Hepatocyte (in vitro differentiated cells): ENCODE results near the gene KIF1B. TPM values are rescaled to one million over a fixed set of nuclear protein-coding genes. Genes with fewer than 3 reads are reported as not detected.

Experiments used
- DNase-seq: peaks from one replicate; pipeline ENCODE4 v3.0.0-alpha.2; 2016; ENCODE audit warnings: low spot score
- H2AFZ ChIP-seq: fragments of 200-600 bp; sonication (generic); 2 replicates; pipeline ENCODE4 v1.6.0; 2016; ENCODE audit warnings: antibody characterized with exemption, mild to moderate bottlenecking
- H3K27ac ChIP-seq: fragments of 200-600 bp; sonication (generic); 2 replicates; pipeline ENCODE4 v1.5.1; 2016; ENCODE audit warnings: mild to moderate bottlenecking
- H3K27me3 ChIP-seq: fragments of 200-600 bp; sonication (generic); 2 replicates; pipeline ENCODE4 v1.6.1; 2016
- H3K36me3 ChIP-seq: fragments of 200-600 bp; sonication (generic); replicated peaks from 2 replicates; pipeline ENCODE4 v1.5.1; 2016; ENCODE audit warnings: low read depth; ENCODE audit not compliant: insufficient read depth
- H3K4me1 ChIP-seq: fragments of 200-600 bp; sonication (generic); 2 replicates; pipeline ENCODE4 v1.5.1; 2016; ENCODE audit warnings: mild to moderate bottlenecking, moderate library complexity; ENCODE audit not compliant: insufficient read depth
- H3K4me2 ChIP-seq: fragments of 200-600 bp; sonication (generic); 2 replicates; pipeline ENCODE4 v1.6.0; 2016
- H3K4me3 ChIP-seq: fragments of 200-600 bp; sonication (generic); 2 replicates; pipeline ENCODE4 v1.5.1; 2016; ENCODE audit warnings: mild to moderate bottlenecking
- H3K79me2 ChIP-seq: fragments of 200-600 bp; sonication (generic); 2 replicates; pipeline ENCODE4 v1.6.0; 2017; ENCODE audit warnings: mild to moderate bottlenecking
- H3K9me2 ChIP-seq: fragments of 200-600 bp; sonication (generic); replicated peaks from 2 replicates; pipeline ENCODE4 v1.6.0; 2017; ENCODE audit warnings: mild to moderate bottlenecking; ENCODE audit not compliant: insufficient read depth
- H3K9me3 ChIP-seq: fragments of 200-600 bp; sonication (generic); 2 replicates; pipeline ENCODE4 v1.5.1; 2016; ENCODE audit warnings: low read depth, mild to moderate bottlenecking
- H4K20me1 ChIP-seq: fragments of 200-600 bp; sonication (generic); 2 replicates; pipeline ENCODE4 v1.6.0; 2016; ENCODE audit warnings: mild to moderate bottlenecking; ENCODE audit not compliant: insufficient read depth, poor library complexity, severe bottlenecking
- EZH2 ChIP-seq: fragments of 200-600 bp; sonication (generic); IDR thresholded peaks from 2 replicates; pipeline ENCODE4 v1.6.1; 2016; ENCODE audit warnings: antibody characterized with exemption, mild to moderate bottlenecking, borderline replicate concordance
- EZH2phosphoT487 ChIP-seq: fragments of 200-600 bp; sonication (generic); IDR thresholded peaks from one replicate; pipeline ENCODE4 v1.6.1; 2018; ENCODE audit warnings: antibody characterized with exemption, mild to moderate bottlenecking, low read depth, moderate library complexity; ENCODE audit not compliant: unreplicated experiment, severe bottlenecking
- WGBS: methylation state at CpG from one replicate; pipeline ENCODE4 v1.1.6; 2016; ENCODE audit warnings: low lambda C conversion rate; ENCODE audit errors: missing lambda C conversion rate; 5-methylcytosine and 5-hydroxymethylcytosine counted together
- polyA plus RNA-seq: library from polyadenylated mRNA; unstranded; fragments of >200 nt; fragmentation: Nextera tagmentation; extraction: Ambion mirVana; gene quantifications from 2 replicates; pipeline ENCODE4 v1.2.1, GENCODE V29; 2016
- total RNA-seq: library from RNA; depleted of rRNA; stranded (reverse); fragments of >200 nt; gene quantifications from 2 replicates; pipeline ENCODE4 v1.2.3, GENCODE V29; 2014
- TF ChIP-seq, protein P1 (sequence below): fragments of 200-600 bp; sonication (generic); IDR thresholded peaks from 2 replicates; pipeline ENCODE4 v1.5.1; 2016; ENCODE audit warnings: antibody characterized with exemption, mild to moderate bottlenecking; ENCODE audit not compliant: poor library complexity

The KIF1B gene
- total and polyA plus RNA-seq, 2 experiments from 2014 or later, result 14.6 to 37.0 TPM

- H3K4me2 ChIP-seq, result no peak overlapping the region
- no peak overlapping the region for H2AFZ ChIP-seq
- H3K36me3 ChIP-seq, result no peaks in the 10 kb centered on the region
- no peak for DNase-seq
- peaks cover 15% of the 10 kb centered on the region for H4K20me1 ChIP-seq
- H3K9me3 ChIP-seq, result no peaks in the 10 kb centered on the region
- H3K4me3 ChIP-seq, result no peak overlapping the region
- H3K4me1 ChIP-seq, result no peaks in the 10 kb centered on the region
- TF ChIP-seq, protein P1, sequence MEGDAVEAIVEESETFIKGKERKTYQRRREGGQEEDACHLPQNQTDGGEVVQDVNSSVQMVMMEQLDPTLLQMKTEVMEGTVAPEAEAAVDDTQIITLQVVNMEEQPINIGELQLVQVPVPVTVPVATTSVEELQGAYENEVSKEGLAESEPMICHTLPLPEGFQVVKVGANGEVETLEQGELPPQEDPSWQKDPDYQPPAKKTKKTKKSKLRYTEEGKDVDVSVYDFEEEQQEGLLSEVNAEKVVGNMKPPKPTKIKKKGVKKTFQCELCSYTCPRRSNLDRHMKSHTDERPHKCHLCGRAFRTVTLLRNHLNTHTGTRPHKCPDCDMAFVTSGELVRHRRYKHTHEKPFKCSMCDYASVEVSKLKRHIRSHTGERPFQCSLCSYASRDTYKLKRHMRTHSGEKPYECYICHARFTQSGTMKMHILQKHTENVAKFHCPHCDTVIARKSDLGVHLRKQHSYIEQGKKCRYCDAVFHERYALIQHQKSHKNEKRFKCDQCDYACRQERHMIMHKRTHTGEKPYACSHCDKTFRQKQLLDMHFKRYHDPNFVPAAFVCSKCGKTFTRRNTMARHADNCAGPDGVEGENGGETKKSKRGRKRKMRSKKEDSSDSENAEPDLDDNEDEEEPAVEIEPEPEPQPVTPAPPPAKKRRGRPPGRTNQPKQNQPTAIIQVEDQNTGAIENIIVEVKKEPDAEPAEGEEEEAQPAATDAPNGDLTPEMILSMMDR, result no peak
- no peak for TF ChIP-seq EZH2
- no peak for TF ChIP-seq EZH2phosphoT487
- no peaks in the 10 kb centered on the region for H3K27me3 ChIP-seq
- no peaks in the 10 kb centered on the region for H3K9me2 ChIP-seq
- no peak overlapping the region for H3K27ac ChIP-seq
- peaks cover 89% of the 10 kb centered on the region for H3K79me2 ChIP-seq
- WGBS, result 96% methylated on average over 6 of the region's 6 CpGs
Observed at GRCh38 chr1:10242811-10243210, 32.4 kb downstream of the KIF1B start.

DNA sequence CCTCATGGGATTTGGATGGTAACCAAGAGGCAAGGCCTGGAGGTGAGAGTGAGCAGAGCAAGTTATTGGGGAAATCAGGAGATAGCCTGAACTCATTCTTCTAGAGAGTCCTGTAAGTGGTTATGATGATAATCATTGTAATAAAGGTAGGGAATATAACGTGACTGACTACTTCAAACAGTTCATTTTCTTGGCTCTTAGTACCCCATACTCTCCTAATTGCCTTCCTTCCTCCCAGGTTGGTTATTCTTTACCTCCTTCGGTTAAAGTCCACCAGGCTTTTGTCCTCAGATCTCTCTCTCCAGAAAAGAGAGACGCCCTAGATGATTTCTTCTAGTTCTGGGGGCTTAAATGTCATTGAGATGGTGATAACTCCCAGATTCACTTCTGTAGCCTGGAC is 35.3 kb downstream of the KIF1B start:
- no peak overlapping the region for H3K27ac ChIP-seq
- no peaks in the 10 kb centered on the region for H3K36me3 ChIP-seq
- H3K79me2 ChIP-seq, result peaks cover 93% of the 10 kb centered on the region
- DNase-seq, result no peak
- no peaks in the 10 kb centered on the region for H3K4me1 ChIP-seq
- TF ChIP-seq EZH2 (no peak), EZH2phosphoT487 (no peak)
- TF ChIP-seq, protein P1, result no peak
- H3K4me3 ChIP-seq, result no peak overlapping the region
- no peak overlapping the region for H3K4me2 ChIP-seq
- H3K9me3 ChIP-seq, result no peaks in the 10 kb centered on the region
- 51% methylated on average over 3 of the region's 3 CpGs for WGBS
- H3K9me2 ChIP-seq, result no peaks in the 10 kb centered on the region
- H2AFZ ChIP-seq, result no peak overlapping the region
- no peaks in the 10 kb centered on the region for H3K27me3 ChIP-seq
- peaks cover 27% of the 10 kb centered on the region for H4K20me1 ChIP-seq

DNA sequence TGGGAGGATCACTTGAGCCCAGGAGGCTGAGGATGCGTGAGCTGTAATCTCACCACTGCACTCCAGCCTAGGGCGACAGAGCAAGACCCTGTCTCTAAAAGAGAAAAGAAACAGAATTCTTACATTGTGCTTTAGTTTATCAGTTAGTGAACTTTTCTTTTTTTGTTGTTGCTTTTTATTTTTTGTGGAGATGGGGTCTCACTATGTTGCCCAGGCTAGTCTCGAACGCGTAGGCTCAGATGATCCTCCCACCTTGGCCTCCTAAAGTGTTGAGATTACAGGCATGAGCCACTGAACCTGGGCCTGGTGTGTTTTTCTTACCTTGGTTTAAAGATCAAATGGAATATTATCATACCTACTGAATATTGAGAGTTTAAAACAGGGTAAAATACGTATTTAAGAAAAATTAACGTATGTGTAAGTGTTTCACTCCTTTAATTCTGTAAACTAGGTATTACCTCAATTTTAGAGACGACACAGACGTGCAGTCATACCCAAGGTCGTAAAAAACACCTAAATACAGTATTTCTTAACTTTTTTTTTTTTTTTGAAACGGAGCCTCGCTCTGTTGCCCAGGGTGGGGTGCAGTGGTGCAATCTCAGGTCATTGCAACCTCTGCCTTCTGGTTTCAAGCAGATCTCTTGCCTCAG is 39.6 kb downstream of the KIF1B start:
- H3K4me1 ChIP-seq, result peaks cover 15% of the 10 kb centered on the region
- WGBS, result 95% methylated on average over 12 of the region's 12 CpGs
- H3K9me3 ChIP-seq, result no peaks in the 10 kb centered on the region
- TF ChIP-seq EZH2 (no peak), EZH2phosphoT487 (no peak)
- TF ChIP-seq, protein P1, result no peak
- no peak overlapping the region for H3K4me2 ChIP-seq
- peaks cover 85% of the 10 kb centered on the region for H3K79me2 ChIP-seq
- H3K27me3 ChIP-seq, result no peaks in the 10 kb centered on the region
- H3K9me2 ChIP-seq, result no peaks in the 10 kb centered on the region
- H2AFZ ChIP-seq, result no peak overlapping the region
- DNase-seq, result no peak
- H3K36me3 ChIP-seq, result no peaks in the 10 kb centered on the region
- H3K4me3 ChIP-seq, result no peak overlapping the region
- H4K20me1 ChIP-seq, result peaks cover 19% of the 10 kb centered on the region
- no peak overlapping the region for H3K27ac ChIP-seq
